ELF-1 (cell line): ENCODE data around the gene RBM11.

ENCODE experiments used
- DNase-seq: peaks from one replicate; pipeline ENCODE4 v3.0.0-alpha.2; 2016; ENCODE audit warnings: low read depth, low spot score

Gene RBM11

DNA sequence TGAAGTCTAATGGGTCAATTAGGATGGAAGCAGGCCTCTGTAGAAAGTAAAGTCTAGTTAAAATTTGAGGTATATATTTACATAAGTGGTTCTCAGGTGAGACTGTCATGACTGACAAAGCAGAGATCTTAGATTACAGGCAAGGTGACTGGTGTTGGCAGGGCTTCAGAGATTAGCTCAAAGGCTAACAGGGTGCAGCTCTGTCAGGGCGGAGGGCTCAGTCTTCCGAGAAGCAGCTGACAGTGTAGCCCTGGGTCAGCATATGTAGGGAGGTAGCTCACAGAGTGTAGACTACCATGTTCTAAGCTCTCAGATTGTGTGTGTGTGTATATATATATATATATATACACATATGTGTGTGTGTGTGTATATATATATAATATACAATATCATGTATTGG is 54.7 kb downstream of the RBM11 start:
- no peak for DNase-seq

DNA sequence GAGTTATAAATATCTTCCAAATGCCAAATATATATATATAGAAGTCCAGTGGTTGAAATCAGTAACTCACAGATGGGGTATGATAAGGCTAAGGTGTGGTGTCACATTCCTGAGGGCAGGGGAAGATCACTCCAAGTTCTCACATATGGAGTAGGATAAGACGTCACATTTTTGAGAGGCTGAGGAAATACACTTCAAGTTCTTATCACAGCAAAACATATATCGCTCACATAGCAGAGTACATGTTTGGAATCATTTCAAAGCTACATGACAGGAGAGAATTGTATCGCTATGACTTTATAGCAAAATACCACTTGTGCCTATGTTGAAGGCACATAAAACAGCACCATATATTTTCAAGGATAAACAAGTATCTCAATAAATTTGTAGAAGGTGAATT is 55.1 kb downstream of the RBM11 start:
- DNase-seq, result no peak

DNA sequence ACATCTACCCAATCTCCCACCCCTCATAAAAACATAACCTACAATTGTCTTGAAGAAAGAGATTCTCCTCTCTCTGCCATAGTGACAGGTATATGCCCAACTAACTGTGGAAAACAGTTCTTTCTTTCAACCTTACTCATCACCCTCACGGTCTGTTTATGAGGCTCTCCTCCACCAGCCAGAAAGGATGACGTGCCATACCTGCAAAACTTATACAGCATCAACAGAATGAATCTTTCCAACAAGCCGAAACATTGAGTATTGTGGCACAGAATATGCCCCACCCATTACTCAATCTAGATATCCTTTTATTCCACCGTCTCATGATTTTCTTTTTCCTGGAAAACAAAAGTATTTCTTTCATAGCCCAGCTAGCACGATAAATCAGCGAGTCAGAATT is 55.7 kb downstream of the RBM11 start:
- no peak for DNase-seq

DNA sequence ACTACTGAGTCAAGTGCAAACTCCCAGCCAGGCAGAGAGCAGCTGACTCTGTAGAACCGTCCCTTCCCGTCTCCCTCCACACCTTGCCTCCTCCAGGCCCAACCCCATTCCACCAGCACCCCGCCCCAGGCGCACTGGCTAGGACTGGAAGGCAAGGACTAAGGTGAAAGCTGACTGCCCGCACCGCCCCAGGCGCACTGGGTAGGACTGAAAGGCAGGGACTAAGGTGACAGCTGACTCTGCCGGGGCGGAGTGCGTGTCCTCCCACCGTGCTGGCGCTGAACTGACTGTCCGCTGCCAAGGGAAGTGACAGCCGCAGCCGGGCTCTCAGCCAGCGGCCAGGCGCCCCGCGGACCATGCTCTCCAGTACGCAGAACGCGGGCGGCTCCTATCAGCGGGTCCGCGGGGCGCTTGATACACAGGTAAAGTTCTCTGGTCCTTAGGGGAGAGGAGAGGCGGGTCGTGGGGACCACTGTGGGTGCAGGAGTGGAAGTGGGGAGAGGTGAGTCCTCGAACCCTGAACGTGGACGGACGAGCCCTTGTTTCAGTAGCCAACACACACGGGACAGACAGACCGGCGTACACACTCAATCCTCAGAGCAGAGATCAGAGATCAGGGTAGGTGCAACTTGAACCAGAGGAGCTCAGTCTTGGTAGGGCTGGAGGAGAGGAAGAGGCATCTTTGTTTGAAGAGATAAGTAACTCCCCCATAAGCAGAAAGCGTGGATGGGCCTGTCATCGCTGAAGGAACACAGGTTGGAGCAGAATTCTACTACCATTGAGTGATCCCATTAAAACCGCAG is 58.0 kb downstream of the RBM11 start:
- DNase-seq, result peak; percentile 93

DNA sequence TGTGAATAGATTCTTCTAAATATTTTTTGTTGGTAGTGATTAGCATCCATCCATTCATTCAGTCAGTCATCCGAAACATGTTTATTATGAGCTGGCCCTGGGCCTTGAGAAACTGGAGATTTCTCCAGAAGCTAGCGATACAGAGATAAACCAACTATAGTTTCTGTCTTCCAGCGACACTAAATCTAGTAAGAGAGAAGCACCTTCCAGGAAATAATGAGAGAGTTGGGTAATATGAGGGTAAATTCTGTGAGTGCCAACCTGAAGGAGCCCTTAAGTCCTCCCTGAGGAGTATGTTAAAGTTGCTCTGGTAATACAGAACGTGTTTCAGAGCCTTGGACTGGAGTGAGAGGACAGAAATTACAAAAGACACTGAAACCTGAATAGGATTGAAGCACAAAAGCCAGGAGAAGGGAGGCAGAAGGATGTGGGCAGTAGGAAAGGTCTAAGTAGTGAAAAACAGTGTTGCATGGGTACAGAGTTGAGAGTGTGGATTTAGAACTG is 59.8 kb downstream of the RBM11 start:
- DNase-seq, result no peak
